ENCODE measurements around the gene SH3RF3. TPM values are rescaled to one million over a fixed set of nuclear protein-coding genes. Genes with fewer than 3 reads are reported as not detected.

The SH3RF3 gene
- total RNA-seq, 2 donors from 2014 or later: 1.4 to 17.0 TPM

DNA sequence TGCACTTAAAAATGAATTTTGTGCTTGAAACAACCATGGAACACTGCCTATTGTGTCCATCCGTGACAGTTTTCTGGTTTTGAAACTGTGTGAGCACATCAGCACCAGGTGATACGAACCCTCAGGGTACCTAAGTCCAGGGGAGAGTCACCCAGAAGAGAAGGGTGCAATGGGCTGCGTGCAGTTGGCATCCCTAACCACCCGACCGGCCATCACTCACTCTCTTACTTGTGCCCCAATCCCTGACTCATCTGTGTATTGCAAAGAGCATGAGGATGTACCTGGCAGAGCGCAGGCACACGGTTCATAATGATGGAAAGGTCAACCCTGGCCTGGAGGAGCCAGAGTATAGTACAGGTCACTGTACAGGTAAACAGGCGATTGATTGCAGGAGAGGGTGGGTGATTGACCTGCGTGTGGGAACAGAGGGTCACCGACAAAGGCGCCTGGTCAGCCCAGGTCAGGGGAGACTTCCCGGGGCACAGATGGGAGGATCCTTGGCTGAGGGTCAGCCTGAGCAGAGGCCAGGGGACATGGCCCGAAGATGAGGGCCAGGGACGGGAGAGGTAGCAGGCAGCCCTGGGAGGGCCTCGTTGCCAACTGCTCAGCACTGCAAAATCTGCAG lies 324.5 kb downstream of the SH3RF3 start:
- intact Hi-C loops (cut with DNase I): no loop called here
- no peaks in the 10 kb centered on the region for H3K4me1 ChIP-seq (replicated peaks)
- 94% methylated on average over 15 of the region's 15 CpGs for WGBS
- no peak for DNase-seq (ENCODE audit: low spot score)
- TF ChIP-seq POLR2A (IDR thresholded peaks at IDR 0.05): no peak
- TF ChIP-seq, protein P1, sequence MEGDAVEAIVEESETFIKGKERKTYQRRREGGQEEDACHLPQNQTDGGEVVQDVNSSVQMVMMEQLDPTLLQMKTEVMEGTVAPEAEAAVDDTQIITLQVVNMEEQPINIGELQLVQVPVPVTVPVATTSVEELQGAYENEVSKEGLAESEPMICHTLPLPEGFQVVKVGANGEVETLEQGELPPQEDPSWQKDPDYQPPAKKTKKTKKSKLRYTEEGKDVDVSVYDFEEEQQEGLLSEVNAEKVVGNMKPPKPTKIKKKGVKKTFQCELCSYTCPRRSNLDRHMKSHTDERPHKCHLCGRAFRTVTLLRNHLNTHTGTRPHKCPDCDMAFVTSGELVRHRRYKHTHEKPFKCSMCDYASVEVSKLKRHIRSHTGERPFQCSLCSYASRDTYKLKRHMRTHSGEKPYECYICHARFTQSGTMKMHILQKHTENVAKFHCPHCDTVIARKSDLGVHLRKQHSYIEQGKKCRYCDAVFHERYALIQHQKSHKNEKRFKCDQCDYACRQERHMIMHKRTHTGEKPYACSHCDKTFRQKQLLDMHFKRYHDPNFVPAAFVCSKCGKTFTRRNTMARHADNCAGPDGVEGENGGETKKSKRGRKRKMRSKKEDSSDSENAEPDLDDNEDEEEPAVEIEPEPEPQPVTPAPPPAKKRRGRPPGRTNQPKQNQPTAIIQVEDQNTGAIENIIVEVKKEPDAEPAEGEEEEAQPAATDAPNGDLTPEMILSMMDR (IDR thresholded peaks at IDR 0.05): no peak
- no peak for TF ChIP-seq POLR2AphosphoS5 (IDR thresholded peaks at IDR 0.05)
- no peaks in the 10 kb centered on the region for H3K36me3 ChIP-seq
- no peaks in the 10 kb centered on the region for H3K9me3 ChIP-seq
- H3K27me3 ChIP-seq (replicated peaks; ENCODE audit: insufficient read depth): no peaks in the 10 kb centered on the region
- H3K27ac ChIP-seq: no peak overlapping the region
- H3K4me3 ChIP-seq: no peak overlapping the region

DNA sequence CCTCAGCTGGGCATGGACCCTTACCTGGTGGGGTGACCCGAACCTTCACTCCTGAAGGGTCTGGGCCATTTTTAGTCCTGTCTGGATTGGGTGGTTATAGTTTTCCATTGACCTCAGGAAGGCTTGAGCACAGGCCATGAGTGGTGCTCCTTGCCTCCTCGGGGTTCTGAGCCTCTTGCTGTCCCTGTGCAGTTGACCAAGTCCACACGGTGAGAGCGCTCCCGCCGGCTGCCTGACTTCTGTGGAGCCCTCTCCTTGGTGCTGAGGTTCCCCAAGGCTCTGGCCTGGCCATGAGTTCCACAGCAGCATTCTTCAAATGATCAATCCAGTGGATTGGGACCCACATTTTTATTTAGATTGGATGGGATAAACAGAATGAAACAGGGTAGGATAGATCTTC lies 325.3 kb downstream of the SH3RF3 start:
- intact Hi-C loops (cut with DNase I): no loop called here
- no peak for DNase-seq (ENCODE audit: low spot score)
- Histone ChIP-seq H3K27ac (no peak overlapping the region), H3K9me3 (no peaks in the 10 kb centered on the region), H3K4me3 (no peak overlapping the region), H3K4me1 (replicated peaks) (no peaks in the 10 kb centered on the region), H3K27me3 (replicated peaks; ENCODE audit: insufficient read depth) (no peaks in the 10 kb centered on the region), H3K36me3 (no peaks in the 10 kb centered on the region)
- WGBS: 93% methylated on average over 6 of the region's 6 CpGs
- no peak for TF ChIP-seq POLR2A (IDR thresholded peaks at IDR 0.05)
- TF ChIP-seq, protein P1 (IDR thresholded peaks at IDR 0.05): no peak
- TF ChIP-seq POLR2AphosphoS5 (IDR thresholded peaks at IDR 0.05): no peak

DNA sequence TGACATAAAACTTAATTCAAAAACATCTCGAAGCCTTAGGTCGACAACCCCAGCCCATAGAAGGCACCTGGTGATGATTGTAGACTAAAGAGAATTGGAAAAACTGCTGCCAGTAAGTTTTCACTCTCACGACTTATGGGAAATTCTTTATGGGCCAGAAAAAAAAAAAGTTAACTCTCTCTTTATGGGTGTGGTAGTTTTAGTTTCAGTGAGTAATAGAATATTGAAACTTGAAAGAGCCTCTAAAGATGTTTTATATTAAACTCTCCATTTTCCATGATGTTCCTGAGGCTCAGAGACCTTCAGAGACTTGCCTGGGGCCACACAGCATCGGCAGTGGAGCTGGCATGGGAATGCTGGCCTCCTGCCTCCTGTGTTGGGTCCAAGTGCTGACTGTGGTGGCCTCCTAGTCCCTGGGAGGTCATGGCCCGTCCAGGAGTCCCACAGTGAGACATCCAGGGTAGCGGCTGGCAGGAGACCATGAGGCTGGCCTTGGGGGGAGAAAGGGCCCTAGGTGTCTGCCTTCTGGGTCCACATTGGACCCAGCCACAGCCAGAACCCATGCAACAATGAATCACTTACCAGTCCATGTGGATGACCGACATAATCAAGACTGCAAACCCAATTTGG lies 325.9 kb downstream of the SH3RF3 start:
- intact Hi-C loops (cut with DNase I): no loop called here

DNA sequence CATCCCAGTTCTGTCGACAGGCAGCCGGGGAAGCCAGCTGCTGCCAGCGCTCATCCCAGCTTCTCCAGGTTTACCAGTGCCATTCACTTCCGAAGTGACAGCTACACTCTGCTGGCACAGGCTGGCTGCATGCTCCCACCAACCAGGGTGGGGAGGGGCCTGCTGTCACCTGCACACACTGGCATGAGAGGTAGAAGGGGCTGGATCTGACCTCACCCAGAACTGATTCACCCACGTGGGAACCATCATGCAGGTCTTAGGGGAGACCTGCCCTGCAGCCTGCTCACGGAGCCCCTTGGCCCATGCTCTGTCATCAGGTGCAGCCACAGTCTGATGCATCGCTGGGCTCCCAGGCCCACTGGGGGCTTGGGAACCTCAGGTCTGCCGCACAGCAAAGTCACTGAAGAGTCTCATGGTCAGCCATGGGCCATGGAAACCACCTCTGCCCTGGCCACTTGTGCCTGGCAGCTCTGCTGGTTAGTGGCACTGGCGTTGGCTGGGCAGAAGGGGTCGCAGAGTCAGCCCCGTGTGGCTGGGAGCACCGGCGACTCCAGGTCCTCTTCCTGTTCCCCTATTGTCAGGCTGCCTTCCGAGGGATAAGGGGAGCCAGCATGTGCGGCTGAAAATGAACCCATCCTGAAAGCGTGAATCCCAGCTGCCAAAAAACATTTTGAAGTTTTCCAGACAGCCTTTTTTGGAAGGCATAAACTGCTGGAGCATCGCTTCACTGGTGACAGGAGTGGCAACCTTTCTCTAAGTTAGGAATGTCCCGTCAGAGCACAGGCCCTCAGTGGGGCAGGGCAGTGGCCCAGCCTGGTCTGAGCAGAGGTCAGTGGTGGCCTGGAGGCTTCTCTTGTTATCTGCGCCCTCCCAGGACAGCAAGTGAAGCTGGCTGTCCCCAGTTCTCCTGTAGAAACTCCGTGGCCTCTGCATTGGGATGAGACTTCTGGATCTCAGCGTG lies 327.0 kb downstream of the SH3RF3 start:
- Histone ChIP-seq H3K4me1 (replicated peaks) (no peaks in the 10 kb centered on the region), H3K36me3 (no peaks in the 10 kb centered on the region), H3K27me3 (replicated peaks; ENCODE audit: insufficient read depth) (no peaks in the 10 kb centered on the region), H3K4me3 (no peak overlapping the region), H3K9me3 (no peaks in the 10 kb centered on the region), H3K27ac (no peak overlapping the region)
- DNase-seq (ENCODE audit: low spot score): no peak
- intact Hi-C loops (cut with DNase I): no loop called here
- TF ChIP-seq, protein P1 (IDR thresholded peaks at IDR 0.05): no peak
- TF ChIP-seq POLR2AphosphoS5 (IDR thresholded peaks at IDR 0.05): no peak
- TF ChIP-seq POLR2A (IDR thresholded peaks at IDR 0.05): no peak
- whole genome bisulfite sequencing: 85% methylated on average over 19 of the region's 21 CpGs

More for the DNA sequence above, 325.9 kb downstream of the SH3RF3 start:
- Histone ChIP-seq H3K9me3 (no peaks in the 10 kb centered on the region), H3K4me3 (no peak overlapping the region), H3K4me1 (replicated peaks) (no peaks in the 10 kb centered on the region), H3K36me3 (no peaks in the 10 kb centered on the region), H3K27me3 (replicated peaks; ENCODE audit: insufficient read depth) (no peaks in the 10 kb centered on the region), H3K27ac (no peak overlapping the region)
- TF ChIP-seq, protein P1 (IDR thresholded peaks at IDR 0.05): no peak
- TF ChIP-seq POLR2AphosphoS5 (IDR thresholded peaks at IDR 0.05) (no peak), POLR2A (IDR thresholded peaks at IDR 0.05) (no peak)
- no peak for DNase-seq (ENCODE audit: low spot score)
- whole genome bisulfite sequencing: 93% methylated on average over 7 of the region's 7 CpGs
